Gastroesophageal sphincter (tissue), 4 donors: Measurements from ENCODE around the gene CHCHD6. TPM values are rescaled to one million over a fixed set of nuclear protein-coding genes. Genes with fewer than 3 reads are reported as not detected.
A peak's percentile ranks its signal among the peaks of the same experiment; 100 is the strongest.

Source experiments
- ATAC-seq: fragments of 150-250 bp; one replicate; pipeline ENCODE4 v1.9.1; 2016; ENCODE audit warnings: mild to moderate bottlenecking, moderate library complexity
- H3K27ac ChIP-seq, 4 donors: fragments of 200-600 bp; sonication (generic) in 3 of 4; 1 replicate in 3 of 4; 2 replicates in 1 of 4; pipeline ENCODE4 v1.5.1; 2016 to 2019
- H3K27me3 ChIP-seq: fragments of 200-600 bp; sonication (generic); one replicate; pipeline ENCODE4 v1.5.1; 2019
- H3K36me3 ChIP-seq, 2 donors: fragments of 200-600 bp; sonication (generic); one replicate each; pipeline ENCODE4 v1.5.1; 2019; ENCODE audit warnings: control low read depth in 1 of 2
- H3K4me1 ChIP-seq, 3 donors: fragments of 200-600 bp; sonication (generic); 1 replicate in 2 of 3; 2 replicates in 1 of 3; pipeline ENCODE4 v1.5.1; 2016 to 2019; ENCODE audit warnings: control low read depth in 2 of 3
- H3K4me3 ChIP-seq, 2 donors: fragments of 200-600 bp; sonication (generic); one replicate each; pipeline ENCODE4 v1.5.1; 2019; ENCODE audit warnings: mild to moderate bottlenecking in 1 of 2, moderate library complexity in 1 of 2
- H3K9me3 ChIP-seq, 3 donors: fragments of 200-600 bp; sonication (generic); one replicate each; pipeline ENCODE4 v1.5.1; 2017 to 2019; ENCODE audit warnings: control low read depth in 2 of 3
- EP300 ChIP-seq: sonication (generic); formaldehyde crosslinking; IDR thresholded peaks from one replicate; pipeline ENCODE4 v1.6.1; 2017; ENCODE audit warnings: antibody characterized with exemption, mild to moderate bottlenecking
- POLR2A ChIP-seq, 2 donors: fragments of 450-650 bp; IDR thresholded peaks; one replicate each; pipeline ENCODE4 v1.6.1; 2017; ENCODE audit warnings: antibody characterized with exemption in 2 of 2, mild to moderate bottlenecking in 2 of 2, moderate library complexity in 1 of 2
- POLR2AphosphoS5 ChIP-seq: sonication (generic); formaldehyde crosslinking; IDR thresholded peaks from one replicate; pipeline ENCODE4 v1.6.1; 2017; ENCODE audit warnings: antibody characterized with exemption
- WGBS, 2 donors: methylation state at CpG; one replicate each; pipeline ENCODE4 v1.1.5; 2018; ENCODE audit warnings: low coverage in 1 of 2; 5-methylcytosine and 5-hydroxymethylcytosine counted together
- total RNA-seq, 4 donors: library from RNA; depleted of rRNA; stranded (reverse); fragments of >200 nt; gene quantifications; one replicate each; pipeline ENCODE4 v1.1.0, GENCODE V29; 2016
- TF ChIP-seq, protein P1 (sequence below), 4 experiments: fragments of 200-600 bp in 2 of 4; fragments of 450-650 bp in 2 of 4; sonication (generic) in 1 of 4; IDR thresholded peaks; one replicate each; pipeline ENCODE4 v1.5.1; 2017 to 2019; ENCODE audit warnings: antibody characterized with exemption in 4 of 4, mild to moderate bottlenecking in 2 of 4, moderate library complexity in 2 of 4

The CHCHD6 gene
- total RNA-seq, 4 donors from 2014 or later, result 8.5 to 37.2 (median 15.2) TPM

DNA sequence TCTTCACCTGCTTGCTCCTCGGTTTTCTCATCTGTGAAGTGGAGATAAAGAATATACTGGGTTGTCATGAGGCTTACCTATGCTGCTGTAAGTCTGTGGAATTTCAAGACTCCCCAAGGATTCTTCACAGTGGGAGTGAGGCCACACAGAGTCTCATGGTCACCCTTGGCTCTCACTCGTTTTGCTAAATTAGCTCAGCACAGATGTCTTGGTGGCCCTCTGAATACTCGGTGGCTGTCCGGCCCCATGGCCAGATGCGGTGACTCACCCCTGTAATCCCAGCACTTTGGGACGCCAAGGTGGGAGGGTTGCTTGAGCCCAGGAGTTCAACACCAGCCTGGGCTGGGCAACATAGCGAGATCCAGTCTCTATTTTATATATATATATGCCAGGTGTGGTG lies 5.0 kb upstream of the CHCHD6 start:
- TF ChIP-seq POLR2A (IDR thresholded peaks at IDR 0.05) (no peak), EP300 (no peak), POLR2AphosphoS5 (no peak)
- TF ChIP-seq, protein P1, sequence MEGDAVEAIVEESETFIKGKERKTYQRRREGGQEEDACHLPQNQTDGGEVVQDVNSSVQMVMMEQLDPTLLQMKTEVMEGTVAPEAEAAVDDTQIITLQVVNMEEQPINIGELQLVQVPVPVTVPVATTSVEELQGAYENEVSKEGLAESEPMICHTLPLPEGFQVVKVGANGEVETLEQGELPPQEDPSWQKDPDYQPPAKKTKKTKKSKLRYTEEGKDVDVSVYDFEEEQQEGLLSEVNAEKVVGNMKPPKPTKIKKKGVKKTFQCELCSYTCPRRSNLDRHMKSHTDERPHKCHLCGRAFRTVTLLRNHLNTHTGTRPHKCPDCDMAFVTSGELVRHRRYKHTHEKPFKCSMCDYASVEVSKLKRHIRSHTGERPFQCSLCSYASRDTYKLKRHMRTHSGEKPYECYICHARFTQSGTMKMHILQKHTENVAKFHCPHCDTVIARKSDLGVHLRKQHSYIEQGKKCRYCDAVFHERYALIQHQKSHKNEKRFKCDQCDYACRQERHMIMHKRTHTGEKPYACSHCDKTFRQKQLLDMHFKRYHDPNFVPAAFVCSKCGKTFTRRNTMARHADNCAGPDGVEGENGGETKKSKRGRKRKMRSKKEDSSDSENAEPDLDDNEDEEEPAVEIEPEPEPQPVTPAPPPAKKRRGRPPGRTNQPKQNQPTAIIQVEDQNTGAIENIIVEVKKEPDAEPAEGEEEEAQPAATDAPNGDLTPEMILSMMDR (IDR thresholded peaks at IDR 0.05), result no peak
- 57% methylated on average over 2 of the region's 7 CpGs; no CpG with 5 or more reads in 1 of the 2 donors for WGBS, 2 donors
- no peaks in the 10 kb centered on the region for H3K9me3 ChIP-seq

DNA sequence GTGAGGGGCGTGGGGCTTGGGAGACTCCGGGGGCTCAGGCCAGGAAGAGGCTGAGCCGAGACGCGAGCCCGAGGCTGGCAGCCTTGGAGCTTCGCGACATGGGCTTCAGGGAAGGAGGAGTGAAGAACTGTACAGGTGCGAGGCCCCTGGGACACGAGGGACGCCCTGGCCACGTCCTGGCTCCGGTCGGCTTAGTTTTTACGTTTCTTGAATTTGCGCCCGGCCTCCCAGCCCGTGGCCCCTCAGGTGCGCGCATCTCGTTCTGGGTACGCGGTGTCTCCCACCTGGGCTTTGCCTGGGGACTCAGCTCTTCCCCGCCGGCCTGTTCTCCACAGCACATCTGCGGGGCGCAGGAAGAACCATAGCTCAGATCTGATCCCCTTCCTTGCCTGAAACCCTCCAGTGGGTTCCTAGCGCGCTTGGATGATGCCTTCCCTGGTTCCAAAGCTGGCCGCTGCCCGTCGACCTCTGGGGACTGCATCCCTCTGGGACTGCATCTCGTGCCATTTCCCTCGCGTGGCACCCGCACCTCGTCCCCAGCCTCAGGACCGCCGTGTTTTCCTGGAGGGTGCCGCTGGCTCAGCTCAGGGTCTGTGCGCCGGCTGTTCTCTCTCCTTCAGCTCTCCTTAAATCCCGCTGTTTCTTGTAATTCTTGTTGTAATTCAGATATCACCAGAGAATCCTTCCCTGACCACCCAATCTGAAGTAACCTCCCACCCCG lies 614 bp downstream of the CHCHD6 start:
- ATAC-seq, result no peak
- peaks cover 0 to 18% (median 8%) of the 10 kb centered on the region in 3 donors for H3K4me1 ChIP-seq
- TF ChIP-seq EP300, result no peak
- no peak for TF ChIP-seq POLR2AphosphoS5
- TF ChIP-seq, protein P1 (IDR thresholded peaks at IDR 0.05), result no peak
- no peak for TF ChIP-seq POLR2A (IDR thresholded peaks at IDR 0.05)
- H3K27ac ChIP-seq, result peak overlapping the region in 3 of 4 donors; percentile 13 to 74 (median 46)
- H3K4me3 ChIP-seq, result peak overlapping the region; percentile 79 to 84
- 17 to 47% methylated on average over 3 to 28 of the region's 44 CpGs for WGBS, 2 donors
- no peaks in the 10 kb centered on the region for H3K36me3 ChIP-seq
- H3K9me3 ChIP-seq, result no peaks in the 10 kb centered on the region
- H3K27me3 ChIP-seq, result peaks cover 4% of the 10 kb centered on the region

More for the DNA sequence above, 5.0 kb upstream of the CHCHD6 start:
- no peak overlapping the region for H3K27ac ChIP-seq
- H3K4me1 ChIP-seq, result peaks cover 0 to 6% (median 0%) of the 10 kb centered on the region in 3 donors
- H3K27me3 ChIP-seq, result peaks cover 27% of the 10 kb centered on the region
- no peak for ATAC-seq
- no peaks in the 10 kb centered on the region for H3K36me3 ChIP-seq
- H3K4me3 ChIP-seq, result no peak overlapping the region

DNA sequence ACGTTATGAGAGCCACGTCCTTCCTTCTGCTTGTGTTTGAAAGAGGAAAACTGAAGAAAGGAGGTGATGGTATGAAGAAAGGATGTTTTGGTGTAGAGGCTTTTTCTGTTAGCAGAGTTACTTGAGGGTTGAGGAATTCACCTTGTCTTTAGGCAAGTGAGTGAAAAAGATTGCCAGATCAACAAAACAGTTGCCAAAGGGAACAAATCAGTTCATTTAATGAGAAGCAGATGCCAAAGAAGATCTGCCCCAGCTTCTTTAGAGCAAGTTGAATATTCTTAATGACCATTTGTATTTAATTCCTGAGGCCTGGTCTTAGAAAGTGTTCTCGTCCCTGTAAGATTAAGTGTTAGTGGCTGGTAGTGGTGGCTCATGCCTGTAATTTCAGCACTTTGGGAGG lies 2.6 kb downstream of the CHCHD6 start:
- H3K9me3 ChIP-seq, result no peaks in the 10 kb centered on the region
- 86 to 91% methylated on average over 3 of the region's 3 CpGs for WGBS, 2 donors
- TF ChIP-seq, protein P1 (IDR thresholded peaks at IDR 0.05), result no peak
- no peak for TF ChIP-seq POLR2AphosphoS5
- no peak for TF ChIP-seq POLR2A (IDR thresholded peaks at IDR 0.05)
- TF ChIP-seq EP300, result no peak
- H3K36me3 ChIP-seq, result no peaks in the 10 kb centered on the region
- H3K27me3 ChIP-seq, result no peaks in the 10 kb centered on the region
- peaks cover 0 to 18% (median 8%) of the 10 kb centered on the region in 3 donors for H3K4me1 ChIP-seq
- H3K4me3 ChIP-seq, result no peak overlapping the region
- H3K27ac ChIP-seq, result no peak overlapping the region
- no peak for ATAC-seq

- no peaks in the 10 kb centered on the region for H3K36me3 ChIP-seq
- no peaks in the 10 kb centered on the region for H3K27me3 ChIP-seq
- H3K4me1 ChIP-seq, result no peaks in the 10 kb centered on the region
- no peak overlapping the region for H3K27ac ChIP-seq
- H3K4me3 ChIP-seq, result no peak overlapping the region
- WGBS, 2 donors, result 93 to 100% methylated on average over 4 to 8 of the region's 8 CpGs
- TF ChIP-seq POLR2AphosphoS5 (no peak), POLR2A (IDR thresholded peaks at IDR 0.05) (no peak), EP300 (no peak)
- TF ChIP-seq, protein P1 (IDR thresholded peaks at IDR 0.05), result no peak
- no peaks in the 10 kb centered on the region for H3K9me3 ChIP-seq
- no peak for ATAC-seq
Observed at GRCh38 chr3:126711121-126711760, 7.2 kb downstream of the CHCHD6 start.

- Histone ChIP-seq H3K4me1 (no peaks in the 10 kb centered on the region), H3K27me3 (no peaks in the 10 kb centered on the region), H3K4me3 (no peak overlapping the region), H3K36me3 (no peaks in the 10 kb centered on the region), H3K9me3 (no peaks in the 10 kb centered on the region), H3K27ac (no peak overlapping the region)
- 94% methylated on average over 5 of the region's 7 CpGs; no CpG with 5 or more reads in 1 of the 2 donors for WGBS, 2 donors
- TF ChIP-seq EP300 (no peak), POLR2A (IDR thresholded peaks at IDR 0.05) (no peak), POLR2AphosphoS5 (no peak)
- TF ChIP-seq, protein P1 (IDR thresholded peaks at IDR 0.05), result no peak
- ATAC-seq, result no peak
Observed at GRCh38 chr3:126713199-126713598, 9.2 kb downstream of the CHCHD6 start.
